ENCODE measurements around the gene XRCC3. TPM values are rescaled to one million over a fixed set of nuclear protein-coding genes. Genes with fewer than 3 reads are reported as not detected.

XRCC3 gene
- total RNA-seq, result 10 to 100 TPM in 1 of 4 donors, 1 to 10 TPM in 3; 4.0 to 10.7 (median 6.2) TPM

DNA sequence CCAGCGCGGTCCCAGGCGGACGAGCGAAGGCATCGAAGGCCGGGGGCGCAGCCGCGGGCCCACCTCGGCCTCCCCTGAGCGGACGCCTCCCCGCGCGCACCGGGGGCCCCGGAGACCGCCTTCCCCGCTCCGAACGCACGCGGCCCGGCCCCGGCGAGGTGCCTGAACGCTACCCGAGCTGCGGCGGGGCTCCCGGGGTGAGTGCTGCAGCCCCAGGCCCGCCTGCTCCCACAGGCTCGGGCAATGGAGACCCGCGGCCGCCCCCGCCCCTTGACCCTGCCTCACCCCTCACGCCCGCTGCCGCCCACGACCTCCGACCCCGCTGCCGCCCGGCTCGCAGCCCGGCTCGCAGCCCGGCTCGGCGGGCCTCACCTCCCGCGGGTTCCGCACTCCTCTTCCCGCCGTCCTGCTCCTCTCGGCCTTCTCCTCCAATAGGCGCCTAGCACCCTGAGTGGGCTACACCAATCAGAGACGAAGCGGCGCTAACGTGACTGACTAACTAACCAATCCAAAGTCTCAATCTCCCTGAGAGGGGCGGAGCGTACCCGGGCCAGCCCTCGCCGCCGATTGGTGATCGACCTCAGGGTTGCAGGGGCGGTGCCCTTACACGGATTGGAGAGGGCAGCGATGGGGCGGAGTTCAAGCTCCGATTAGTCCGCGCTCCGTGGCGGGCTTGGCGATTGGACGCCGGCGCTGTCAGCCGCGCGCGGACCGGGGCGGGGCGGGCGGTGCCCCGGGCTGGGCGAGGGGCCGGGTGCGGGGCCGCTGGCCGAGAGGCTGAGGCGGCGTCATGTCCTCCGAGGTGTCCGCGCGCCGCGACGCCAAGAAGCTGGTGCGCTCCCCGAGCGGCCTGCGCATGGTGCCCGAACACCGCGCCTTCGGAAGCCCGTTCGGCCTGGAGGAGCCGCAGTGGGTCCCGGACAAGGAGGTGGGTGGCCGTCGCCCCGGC lies at the start of gene XRCC3, which contains the start of gene ZFYVE21:
XRCC3 (minus strand) TSS at position 400 of the 949 bp plus-strand sequence. CDS start 4,364 bp downstream, outside the sequence.
ZFYVE21 (plus strand) TSS at position 759 of the 949 bp plus-strand sequence; CDS start at position 791, 32 bp downstream.
- WGBS, 2 donors, result 0 to 2% methylated on average over 46 to 63 of the region's 121 CpGs
- peak within 1 kb of the TSS; percentile 62 to 97 (median 74) for H3K4me3 ChIP-seq
- no peaks in the 10 kb centered on the region for H3K27me3 ChIP-seq
- TF ChIP-seq EP300 (IDR thresholded peaks at IDR 0.05) (peak; percentile 17 to 72), POLR2A (IDR thresholded peaks at IDR 0.05) (peak; percentile 71 to 92), CTCF (IDR thresholded peaks at IDR 0.05) (peak in 2 of 5 experiments; percentile 30 to 69)
- peaks cover 0 to 81% (median 27%) of the 10 kb centered on the region in 4 donors for H3K4me1 ChIP-seq
- DNase-seq (ENCODE audit: low spot score in 2 of 2), result peak; percentile 99 to 100
- H3K27ac ChIP-seq, result peak within 1 kb of the TSS; percentile 59 to 95 (median 82)
- H3K9me3 ChIP-seq, result no peaks in the 10 kb centered on the region
- no peaks in the 10 kb centered on the region for H3K36me3 ChIP-seq

- no peak for DNase-seq (ENCODE audit: low spot score in 2 of 2)
Measured at GRCh38 chr14:103763730-103764488, 48.7 kb upstream of the XRCC3 start.

DNA sequence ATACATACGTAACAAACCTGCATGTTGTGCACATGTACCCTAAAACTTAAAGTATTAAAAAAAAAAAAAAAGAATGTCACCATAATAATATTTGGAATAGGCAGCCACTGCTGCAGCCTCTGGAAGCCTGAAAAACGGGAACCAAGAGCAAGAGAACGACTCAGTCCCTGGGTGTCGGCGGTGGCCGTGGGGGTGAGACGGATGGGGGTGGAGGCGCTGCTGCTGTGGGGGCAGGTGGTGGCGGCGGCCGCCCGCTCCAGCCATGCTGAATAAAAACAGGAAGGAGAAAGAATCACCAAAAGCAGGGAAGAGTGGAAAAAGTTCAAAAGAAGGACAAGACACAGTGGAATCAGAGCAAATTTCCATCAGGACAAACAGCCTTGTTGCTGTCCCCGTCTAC lies 47.3 kb upstream of the XRCC3 start:
- Histone ChIP-seq H3K27ac (no peak overlapping the region), H3K9me3 (no peaks in the 10 kb centered on the region), H3K4me1 (no peaks in the 10 kb centered on the region), H3K4me3 (no peak overlapping the region), H3K27me3 (no peaks in the 10 kb centered on the region), H3K36me3 (peaks cover 0 to 9% (median 0%) of the 10 kb centered on the region in 3 donors)
- 39 to 56% methylated on average over 13 of the region's 13 CpGs for WGBS, 2 donors
- TF ChIP-seq POLR2A (IDR thresholded peaks at IDR 0.05) (no peak), CTCF (IDR thresholded peaks at IDR 0.05) (no peak), EP300 (IDR thresholded peaks at IDR 0.05) (no peak)
- no peak for DNase-seq (ENCODE audit: low spot score in 2 of 2)

More at GRCh38 chr14:103763730-103764488, 48.7 kb upstream of the XRCC3 start:
- Histone ChIP-seq H3K4me1 (no peaks in the 10 kb centered on the region), H3K4me3 (no peak overlapping the region), H3K9me3 (no peaks in the 10 kb centered on the region), H3K36me3 (peaks cover 0 to 9% (median 0%) of the 10 kb centered on the region in 3 donors), H3K27me3 (no peaks in the 10 kb centered on the region), H3K27ac (no peak overlapping the region)
- 92 to 94% methylated on average over 5 of the region's 5 CpGs for WGBS, 2 donors
- TF ChIP-seq EP300 (IDR thresholded peaks at IDR 0.05), result no peak
- no peak for TF ChIP-seq POLR2A (IDR thresholded peaks at IDR 0.05)
- TF ChIP-seq CTCF (IDR thresholded peaks at IDR 0.05), result no peak

- 33 to 35% methylated on average over 1 of the region's 1 CpG for WGBS, 2 donors
- TF ChIP-seq CTCF (IDR thresholded peaks at IDR 0.05) (no peak), POLR2A (IDR thresholded peaks at IDR 0.05) (no peak), EP300 (IDR thresholded peaks at IDR 0.05) (no peak)
- no peaks in the 10 kb centered on the region for H3K27me3 ChIP-seq
- DNase-seq (ENCODE audit: low spot score in 2 of 2), result no peak
- H3K4me3 ChIP-seq, result no peak overlapping the region
- H3K9me3 ChIP-seq, result no peaks in the 10 kb centered on the region
- no peak overlapping the region for H3K27ac ChIP-seq
- H3K4me1 ChIP-seq, result no peaks in the 10 kb centered on the region
- H3K36me3 ChIP-seq, result peaks cover 0 to 9% (median 0%) of the 10 kb centered on the region in 3 donors
Measured at GRCh38 chr14:103762036-103762435, 46.8 kb upstream of the XRCC3 start.
